A673 (cell line): ENCODE data around the gene MR1. TPM values are rescaled to one million over a fixed set of nuclear protein-coding genes. Genes with fewer than 3 reads are reported as not detected.

ENCODE experiments used
- BruUV-seq: library from RNA; stranded (reverse); fragments of 400-500 nt; replicated peaks from 2 replicates; lab custom pipeline; 2021; lab: Mats Ljungman, UMichigan
- CTCF ChIA-PET: fragments of 300-600 bp; sonication (Branson Sonifier 250); formaldehyde crosslinking; loops from one replicate; lab custom pipeline; 2022; ENCODE audit warnings: antibody characterized with exemption; lab: Charles Lee
- POLR2A ChIA-PET: fragments of 300-600 bp; sonication (Branson Sonifier 250); formaldehyde crosslinking; loops from one replicate; lab custom pipeline; 2022; ENCODE audit warnings: antibody characterized with exemption; ENCODE audit not compliant: low non-redundant PET; lab: Charles Lee
- DNase-seq: peaks from one replicate; pipeline ENCODE4 v3.0.0-alpha.2; 2015; ENCODE audit warnings: low spot score
- H3K27ac ChIP-seq: fragments of 200-600 bp; sonication (generic); 2 replicates; pipeline ENCODE4 v1.5.1; 2016; ENCODE audit warnings: mixed run types, low read depth, mild to moderate bottlenecking, mixed read lengths, antibody characterized with exemption, low read length; ENCODE audit not compliant: poor library complexity, severe bottlenecking
- H3K27me3 ChIP-seq: fragments of 200-600 bp; sonication (generic); replicated peaks from 2 replicates; pipeline ENCODE4 v1.6.1; 2017; ENCODE audit warnings: mixed run types, low read depth, mild to moderate bottlenecking, mixed read lengths, antibody characterized with exemption, low read length; ENCODE audit not compliant: insufficient read depth, poor library complexity
- H3K36me3 ChIP-seq: fragments of 200-600 bp; sonication (generic); 2 replicates; pipeline ENCODE4 v1.6.1; 2016; ENCODE audit warnings: mixed run types, mild to moderate bottlenecking, mixed read lengths, antibody characterized with exemption, low read length; ENCODE audit not compliant: insufficient read depth, poor library complexity, severe bottlenecking
- H3K4me1 ChIP-seq: fragments of 200-600 bp; sonication (generic); 2 replicates; pipeline ENCODE4 v1.6.1; 2017; ENCODE audit warnings: mixed run types, mild to moderate bottlenecking, mixed read lengths, antibody characterized with exemption, low read length; ENCODE audit not compliant: insufficient read depth, poor library complexity, severe bottlenecking
- H3K4me3 ChIP-seq: fragments of 200-600 bp; sonication (generic); 2 replicates; pipeline ENCODE4 v1.5.1; 2016; ENCODE audit warnings: low read depth, mixed run types, mild to moderate bottlenecking, mixed read lengths, low read length; ENCODE audit not compliant: poor library complexity, severe bottlenecking
- H3K9me3 ChIP-seq: fragments of 200-600 bp; sonication (generic); 2 replicates; pipeline ENCODE4 v1.6.1; 2016; ENCODE audit warnings: mixed run types, low read depth, mild to moderate bottlenecking, mixed read lengths, antibody characterized with exemption, low read length; ENCODE audit not compliant: poor library complexity, severe bottlenecking
- CTCF ChIP-seq: fragments of 300-800, 200-600 bp; sonication (generic); conservative IDR thresholded peaks from 2 replicates; pipeline ENCODE4 v1.5.1; 2017; ENCODE audit warnings: low read depth, mild to moderate bottlenecking, antibody characterized with exemption, low read length, moderate library complexity, mixed read lengths
- EZH2 ChIP-seq: fragments of 200-600 bp; sonication (generic); IDR thresholded peaks from 2 replicates; pipeline ENCODE4 v1.6.1; 2017; ENCODE audit warnings: borderline replicate concordance, low read depth, mild to moderate bottlenecking, mixed read lengths, antibody characterized with exemption, low read length; ENCODE audit not compliant: poor library complexity, severe bottlenecking
- intact Hi-C: fragments of 100-400 bp; cut with micrococcal nuclease; formaldehyde crosslinking; loops from one replicate; pipeline ENCODE4 v1.10.0; 2022; ENCODE audit not compliant: unreplicated experiment
- total RNA-seq: library from RNA; stranded (reverse); gene quantifications from 2 replicates; pipeline ENCODE4 v1.2.3, GENCODE V29; 2021

Gene MR1
- total RNA-seq, 1 experiment from 2014 or later: 2.6 TPM

GRCh38 chr1:181049378-181049777, 15.6 kb downstream of the MR1 start:
- POLR2A ChIA-PET: no interaction called here
- H3K4me1 ChIP-seq: no peaks in the 10 kb centered on the region
- CTCF ChIA-PET: no interaction called here

GRCh38 chr1:181050922-181051321, 17.1 kb downstream of the MR1 start:
- Histone ChIP-seq H3K27me3 (no peaks in the 10 kb centered on the region), H3K4me1 (no peaks in the 10 kb centered on the region), H3K9me3 (no peaks in the 10 kb centered on the region), H3K36me3 (no peaks in the 10 kb centered on the region), H3K4me3 (no peak overlapping the region), H3K27ac (no peak overlapping the region)
- DNase-seq: no peak
- CTCF ChIA-PET: no interaction called here
- intact Hi-C loops: no loop called here
- no TSS peak for BruUV-seq
- TF ChIP-seq EZH2: no peak
- no peak for TF ChIP-seq CTCF
- POLR2A ChIA-PET: no interaction called here

More at GRCh38 chr1:181049378-181049777, 15.6 kb downstream of the MR1 start:
- Histone ChIP-seq H3K27me3 (no peaks in the 10 kb centered on the region), H3K4me3 (no peak overlapping the region), H3K27ac (no peak overlapping the region), H3K9me3 (no peaks in the 10 kb centered on the region), H3K36me3 (no peaks in the 10 kb centered on the region)
- intact Hi-C loops: no loop called here
- TF ChIP-seq EZH2: no peak
- TF ChIP-seq CTCF: no peak
- no TSS peak for BruUV-seq
- DNase-seq: no peak

DNA sequence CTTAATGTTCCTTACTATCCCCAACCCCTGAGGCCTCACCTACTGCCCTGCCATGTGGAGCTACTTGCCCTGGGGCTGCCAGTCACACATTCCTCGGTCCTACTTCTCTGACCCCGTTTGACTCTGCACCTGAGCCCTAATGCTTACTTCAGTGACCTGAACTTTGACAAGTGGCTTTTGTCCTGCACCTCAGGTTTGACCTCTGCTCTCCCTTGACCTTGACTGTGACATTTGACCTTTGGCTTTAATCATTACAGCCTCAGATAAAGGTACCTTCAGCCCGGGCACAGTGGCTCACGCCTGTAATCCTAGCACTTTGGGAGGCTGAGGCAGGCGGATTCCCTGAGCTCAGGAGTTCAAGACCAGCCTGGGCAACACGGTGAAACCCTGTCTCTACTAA, 22.8 kb downstream of the MR1 start:
- CTCF ChIA-PET: no interaction called here
- BruUV-seq: no TSS peak
- intact Hi-C loops: no loop called here
- Histone ChIP-seq H3K9me3 (no peaks in the 10 kb centered on the region), H3K27me3 (no peaks in the 10 kb centered on the region), H3K27ac (no peak overlapping the region), H3K4me1 (no peaks in the 10 kb centered on the region), H3K36me3 (no peaks in the 10 kb centered on the region), H3K4me3 (no peak overlapping the region)
- no peak for DNase-seq
- POLR2A ChIA-PET: no interaction called here
- TF ChIP-seq EZH2 (no peak), CTCF (no peak)
